H1 (cell line): Measurements from ENCODE around the gene DSCAM. TPM values are rescaled to one million over a fixed set of nuclear protein-coding genes. Genes with fewer than 3 reads are reported as not detected.

Source experiments
- CHD2 ChIP-seq: IDR thresholded peaks from 2 replicates; pipeline ENCODE4 v1.6.1; 2012; ENCODE audit warnings: low read length, improper control_type of control experiment
- KDM1A ChIP-seq: fragments of 200-600, 300-600 bp; sonication (generic); IDR thresholded peaks from 2 replicates; pipeline ENCODE4 v1.7.1; 2016; ENCODE audit warnings: mild to moderate bottlenecking, low read length, borderline replicate concordance
- MAFK ChIP-seq: IDR thresholded peaks from 2 replicates; pipeline ENCODE4 v1.6.1; 2012; ENCODE audit warnings: low read depth, mild to moderate bottlenecking, improper control_type of control experiment, low read length
- NRF1 ChIP-seq: IDR thresholded peaks from 2 replicates; pipeline ENCODE4 v1.6.1; 2011; ENCODE audit warnings: mild to moderate bottlenecking, low read depth, low read length, improper control_type of control experiment
- SIRT6 ChIP-seq: IDR thresholded peaks from one replicate; pipeline ENCODE4 v1.7.1; 2012; ENCODE audit warnings: low read length, inconsistent platforms
- SP2 ChIP-seq: IDR thresholded peaks from 2 replicates; pipeline ENCODE4 v1.6.1; 2012; ENCODE audit warnings: mild to moderate bottlenecking, low read length, inconsistent platforms
- SUZ12 ChIP-seq: fragments of 200-600 bp; sonication (generic); IDR thresholded peaks from 2 replicates; pipeline ENCODE4 v1.6.1; 2012; ENCODE audit warnings: mild to moderate bottlenecking, inconsistent platforms, low read length, moderate library complexity, mixed read lengths
- TBP ChIP-seq: IDR thresholded peaks from 2 replicates; pipeline ENCODE4 v1.6.1; 2011; ENCODE audit warnings: low read depth, low read length, improper control_type of control experiment
- TCF12 ChIP-seq: IDR thresholded peaks from 2 replicates; pipeline ENCODE4 v1.6.1; 2011; ENCODE audit warnings: low read depth, mild to moderate bottlenecking, low read length
- YY1 ChIP-seq: IDR thresholded peaks from 2 replicates; pipeline ENCODE4 v1.6.1; 2011; ENCODE audit warnings: low read depth, mild to moderate bottlenecking, low read length
- polyA plus RNA-seq, 7 experiments: library from polyadenylated mRNA; depleted of rRNA in 3 of 7; stranded (reverse) in 5 of 7; unstranded in 2 of 7; fragments of >200 nt in 5 of 7; fragments of 200-250 nt in 2 of 7; gene quantifications; 1 replicate in 5 of 7; 2 replicates in 1 of 7; 4 replicates in 1 of 7; pipeline versions ENCODE4 v1.2.1 to v1.2.3, GENCODE V29; 2011 to 2013; ENCODE audit warnings: missing spikeins in 2 of 7, mixed read lengths in 2 of 7
- total RNA-seq: library from RNA; stranded (reverse); fragmentation: NEBNext Ultra II Directional; extraction: Animal tissue kit (Norgen Biotek cat#: 25700); gene quantifications from 2 replicates; pipeline ENCODE4 v1.2.1, GENCODE V29; 2021
- TF ChIP-seq, protein P1 (sequence below): fragments of 300-600 bp; sonication (generic); IDR thresholded peaks from 2 replicates; pipeline ENCODE4 v1.7.1; 2012; ENCODE audit warnings: low read length, moderate library complexity, mild to moderate bottlenecking, inconsistent platforms; ENCODE audit not compliant: insufficient replicate concordance
- TF ChIP-seq, protein P2 (sequence below): IDR thresholded peaks from 2 replicates; pipeline ENCODE4 v1.6.1; 2011; ENCODE audit warnings: low read length, improper control_type of control experiment

The DSCAM gene
- total and polyA plus RNA-seq, 2 of the 8 experiments (the other 6 are each of a cell fraction or from before 2014, with no cell fraction given) = 0.02 to 0.15 TPM

DNA sequence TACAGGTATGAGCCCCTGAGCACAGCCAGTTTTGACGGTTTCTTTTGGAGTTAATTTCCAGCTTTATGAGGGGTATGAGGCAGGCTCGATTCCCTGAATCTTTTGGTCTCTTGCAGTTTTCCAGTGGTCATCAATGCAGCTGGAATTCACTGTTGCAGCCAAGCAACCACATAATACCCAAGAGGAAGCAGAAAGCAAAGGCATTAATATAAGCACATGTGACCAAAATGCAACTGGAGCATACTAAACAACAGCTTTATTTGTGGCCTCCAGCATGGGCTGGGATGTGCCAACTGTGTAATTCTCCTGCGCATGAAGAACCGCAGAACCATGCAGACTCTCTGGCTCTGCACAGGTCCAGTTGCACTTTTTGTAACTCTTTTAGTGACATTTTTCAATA, 33.0 kb downstream of the DSCAM start (continued):
- TF ChIP-seq, protein P1, sequence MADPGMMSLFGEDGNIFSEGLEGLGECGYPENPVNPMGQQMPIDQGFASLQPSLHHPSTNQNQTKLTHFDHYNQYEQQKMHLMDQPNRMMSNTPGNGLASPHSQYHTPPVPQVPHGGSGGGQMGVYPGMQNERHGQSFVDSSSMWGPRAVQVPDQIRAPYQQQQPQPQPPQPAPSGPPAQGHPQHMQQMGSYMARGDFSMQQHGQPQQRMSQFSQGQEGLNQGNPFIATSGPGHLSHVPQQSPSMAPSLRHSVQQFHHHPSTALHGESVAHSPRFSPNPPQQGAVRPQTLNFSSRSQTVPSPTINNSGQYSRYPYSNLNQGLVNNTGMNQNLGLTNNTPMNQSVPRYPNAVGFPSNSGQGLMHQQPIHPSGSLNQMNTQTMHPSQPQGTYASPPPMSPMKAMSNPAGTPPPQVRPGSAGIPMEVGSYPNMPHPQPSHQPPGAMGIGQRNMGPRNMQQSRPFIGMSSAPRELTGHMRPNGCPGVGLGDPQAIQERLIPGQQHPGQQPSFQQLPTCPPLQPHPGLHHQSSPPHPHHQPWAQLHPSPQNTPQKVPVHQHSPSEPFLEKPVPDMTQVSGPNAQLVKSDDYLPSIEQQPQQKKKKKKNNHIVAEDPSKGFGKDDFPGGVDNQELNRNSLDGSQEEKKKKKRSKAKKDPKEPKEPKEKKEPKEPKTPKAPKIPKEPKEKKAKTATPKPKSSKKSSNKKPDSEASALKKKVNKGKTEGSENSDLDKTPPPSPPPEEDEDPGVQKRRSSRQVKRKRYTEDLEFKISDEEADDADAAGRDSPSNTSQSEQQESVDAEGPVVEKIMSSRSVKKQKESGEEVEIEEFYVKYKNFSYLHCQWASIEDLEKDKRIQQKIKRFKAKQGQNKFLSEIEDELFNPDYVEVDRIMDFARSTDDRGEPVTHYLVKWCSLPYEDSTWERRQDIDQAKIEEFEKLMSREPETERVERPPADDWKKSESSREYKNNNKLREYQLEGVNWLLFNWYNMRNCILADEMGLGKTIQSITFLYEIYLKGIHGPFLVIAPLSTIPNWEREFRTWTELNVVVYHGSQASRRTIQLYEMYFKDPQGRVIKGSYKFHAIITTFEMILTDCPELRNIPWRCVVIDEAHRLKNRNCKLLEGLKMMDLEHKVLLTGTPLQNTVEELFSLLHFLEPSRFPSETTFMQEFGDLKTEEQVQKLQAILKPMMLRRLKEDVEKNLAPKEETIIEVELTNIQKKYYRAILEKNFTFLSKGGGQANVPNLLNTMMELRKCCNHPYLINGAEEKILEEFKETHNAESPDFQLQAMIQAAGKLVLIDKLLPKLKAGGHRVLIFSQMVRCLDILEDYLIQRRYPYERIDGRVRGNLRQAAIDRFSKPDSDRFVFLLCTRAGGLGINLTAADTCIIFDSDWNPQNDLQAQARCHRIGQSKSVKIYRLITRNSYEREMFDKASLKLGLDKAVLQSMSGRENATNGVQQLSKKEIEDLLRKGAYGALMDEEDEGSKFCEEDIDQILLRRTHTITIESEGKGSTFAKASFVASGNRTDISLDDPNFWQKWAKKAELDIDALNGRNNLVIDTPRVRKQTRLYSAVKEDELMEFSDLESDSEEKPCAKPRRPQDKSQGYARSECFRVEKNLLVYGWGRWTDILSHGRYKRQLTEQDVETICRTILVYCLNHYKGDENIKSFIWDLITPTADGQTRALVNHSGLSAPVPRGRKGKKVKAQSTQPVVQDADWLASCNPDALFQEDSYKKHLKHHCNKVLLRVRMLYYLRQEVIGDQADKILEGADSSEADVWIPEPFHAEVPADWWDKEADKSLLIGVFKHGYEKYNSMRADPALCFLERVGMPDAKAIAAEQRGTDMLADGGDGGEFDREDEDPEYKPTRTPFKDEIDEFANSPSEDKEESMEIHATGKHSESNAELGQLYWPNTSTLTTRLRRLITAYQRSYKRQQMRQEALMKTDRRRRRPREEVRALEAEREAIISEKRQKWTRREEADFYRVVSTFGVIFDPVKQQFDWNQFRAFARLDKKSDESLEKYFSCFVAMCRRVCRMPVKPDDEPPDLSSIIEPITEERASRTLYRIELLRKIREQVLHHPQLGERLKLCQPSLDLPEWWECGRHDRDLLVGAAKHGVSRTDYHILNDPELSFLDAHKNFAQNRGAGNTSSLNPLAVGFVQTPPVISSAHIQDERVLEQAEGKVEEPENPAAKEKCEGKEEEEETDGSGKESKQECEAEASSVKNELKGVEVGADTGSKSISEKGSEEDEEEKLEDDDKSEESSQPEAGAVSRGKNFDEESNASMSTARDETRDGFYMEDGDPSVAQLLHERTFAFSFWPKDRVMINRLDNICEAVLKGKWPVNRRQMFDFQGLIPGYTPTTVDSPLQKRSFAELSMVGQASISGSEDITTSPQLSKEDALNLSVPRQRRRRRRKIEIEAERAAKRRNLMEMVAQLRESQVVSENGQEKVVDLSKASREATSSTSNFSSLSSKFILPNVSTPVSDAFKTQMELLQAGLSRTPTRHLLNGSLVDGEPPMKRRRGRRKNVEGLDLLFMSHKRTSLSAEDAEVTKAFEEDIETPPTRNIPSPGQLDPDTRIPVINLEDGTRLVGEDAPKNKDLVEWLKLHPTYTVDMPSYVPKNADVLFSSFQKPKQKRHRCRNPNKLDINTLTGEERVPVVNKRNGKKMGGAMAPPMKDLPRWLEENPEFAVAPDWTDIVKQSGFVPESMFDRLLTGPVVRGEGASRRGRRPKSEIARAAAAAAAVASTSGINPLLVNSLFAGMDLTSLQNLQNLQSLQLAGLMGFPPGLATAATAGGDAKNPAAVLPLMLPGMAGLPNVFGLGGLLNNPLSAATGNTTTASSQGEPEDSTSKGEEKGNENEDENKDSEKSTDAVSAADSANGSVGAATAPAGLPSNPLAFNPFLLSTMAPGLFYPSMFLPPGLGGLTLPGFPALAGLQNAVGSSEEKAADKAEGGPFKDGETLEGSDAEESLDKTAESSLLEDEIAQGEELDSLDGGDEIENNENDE = no peak
- TF ChIP-seq, protein P2, sequence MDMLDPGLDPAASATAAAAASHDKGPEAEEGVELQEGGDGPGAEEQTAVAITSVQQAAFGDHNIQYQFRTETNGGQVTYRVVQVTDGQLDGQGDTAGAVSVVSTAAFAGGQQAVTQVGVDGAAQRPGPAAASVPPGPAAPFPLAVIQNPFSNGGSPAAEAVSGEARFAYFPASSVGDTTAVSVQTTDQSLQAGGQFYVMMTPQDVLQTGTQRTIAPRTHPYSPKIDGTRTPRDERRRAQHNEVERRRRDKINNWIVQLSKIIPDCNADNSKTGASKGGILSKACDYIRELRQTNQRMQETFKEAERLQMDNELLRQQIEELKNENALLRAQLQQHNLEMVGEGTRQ = no peak
- no peak for TF ChIP-seq YY1
- TF ChIP-seq SUZ12 = no peak
- no peak for TF ChIP-seq KDM1A
- no peak for TF ChIP-seq NRF1
- TF ChIP-seq TCF12 = no peak
- TF ChIP-seq TBP = no peak
- no peak for TF ChIP-seq MAFK
- TF ChIP-seq SIRT6 = no peak
- TF ChIP-seq CHD2 = no peak
- no peak for TF ChIP-seq SP2
